Measurements from ENCODE around the gene AUNIP. TPM values are rescaled to one million over a fixed set of nuclear protein-coding genes. Genes with fewer than 3 reads are reported as not detected.
A peak's percentile ranks its signal among the peaks of the same experiment; 100 is the strongest.

Gene AUNIP
- total RNA-seq, 1 experiment from 2014 or later, result 7.8 TPM

GRCh38 chr1:25799352-25799934, 59.8 kb downstream of the AUNIP start:
- no peak for DNase-seq (ENCODE audit: extremely low read depth, low read depth)

GRCh38 chr1:25798666-25799351, 60.4 kb downstream of the AUNIP start:
- DNase-seq (ENCODE audit: extremely low read depth, low read depth), result no peak

GRCh38 chr1:25797939-25798338, 61.3 kb downstream of the AUNIP start:
- DNase-seq (ENCODE audit: extremely low read depth, low read depth), result no peak

DNA sequence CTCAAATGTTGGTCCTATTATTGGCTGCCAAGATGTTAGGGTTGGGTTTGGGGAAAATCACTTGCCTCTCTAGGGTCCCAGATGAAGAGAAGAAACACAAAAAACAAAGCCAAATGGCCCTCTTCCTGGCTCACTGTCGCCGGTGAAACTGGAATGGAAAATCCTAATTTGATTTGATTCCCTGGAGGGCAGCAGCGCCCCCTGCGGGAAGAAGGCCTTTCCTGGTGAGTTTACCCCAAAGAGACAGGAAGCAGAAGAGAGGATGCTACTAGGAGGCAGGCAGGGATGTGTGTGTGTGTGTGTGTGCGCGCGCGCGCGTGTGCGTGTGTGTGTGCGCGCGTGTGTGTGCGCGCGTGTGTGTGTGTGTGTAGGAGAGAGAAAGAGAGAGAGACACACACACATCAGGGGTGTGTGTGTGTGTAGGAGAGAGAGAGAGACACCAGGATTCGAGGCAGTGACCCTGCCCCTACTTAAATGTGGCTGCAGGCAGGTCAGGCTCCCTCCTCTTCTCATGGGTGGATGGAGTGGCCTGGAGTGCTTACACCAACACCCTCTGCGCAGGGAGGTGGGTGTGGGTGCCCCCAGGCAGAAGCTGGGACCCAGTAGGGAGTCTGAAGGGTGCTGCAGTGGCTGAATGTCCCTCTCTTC, 62.3 kb downstream of the AUNIP start:
- DNase-seq (ENCODE audit: extremely low read depth, low read depth), result peak; percentile 48

- no peak for DNase-seq (ENCODE audit: extremely low read depth, low read depth)
Measured at GRCh38 chr1:25795946-25796810, 63.1 kb downstream of the AUNIP start.

DNA sequence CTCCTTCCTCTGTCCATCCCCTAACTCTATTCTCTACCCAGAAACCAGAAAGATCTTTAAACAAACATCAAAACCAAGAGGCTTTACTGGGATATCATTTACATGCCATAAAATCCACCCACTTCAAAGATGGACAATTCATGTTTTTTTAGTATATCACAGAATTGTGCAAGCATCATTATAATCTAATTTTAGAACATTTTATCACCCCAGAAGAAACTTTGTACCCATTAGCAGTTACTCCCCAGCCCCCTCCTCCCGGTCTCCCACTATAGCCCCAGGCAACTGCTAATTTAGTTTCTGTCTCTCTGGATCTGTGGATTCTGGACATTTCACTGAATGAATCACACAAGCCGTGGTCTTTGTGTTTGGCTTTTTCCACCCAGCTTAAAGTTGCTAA, 64.0 kb downstream of the AUNIP start:
- DNase-seq (ENCODE audit: extremely low read depth, low read depth), result no peak

DNA sequence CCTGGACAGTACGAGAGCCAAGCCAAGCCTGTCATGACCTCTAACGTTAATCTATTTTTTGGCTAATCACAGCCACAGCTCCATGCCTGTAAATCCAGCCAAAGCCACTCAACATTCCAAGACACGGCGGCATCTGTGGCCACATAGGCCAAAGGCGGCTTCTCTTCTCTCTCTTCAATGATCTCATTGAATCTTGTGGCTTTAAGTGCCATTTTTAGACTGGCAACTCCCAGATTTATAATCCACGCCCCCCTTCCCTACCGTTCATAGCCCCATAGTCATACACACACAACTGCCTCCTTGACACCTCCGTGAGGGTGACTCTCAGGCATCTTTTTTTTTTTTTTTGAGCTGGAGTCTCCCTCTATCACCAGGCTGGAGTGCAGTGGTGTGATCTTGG, 64.9 kb downstream of the AUNIP start:
- no peak for DNase-seq (ENCODE audit: extremely low read depth, low read depth)

GRCh38 chr1:25793585-25794170, 65.6 kb downstream of the AUNIP start:
- DNase-seq (ENCODE audit: extremely low read depth, low read depth), result no peak

DNA sequence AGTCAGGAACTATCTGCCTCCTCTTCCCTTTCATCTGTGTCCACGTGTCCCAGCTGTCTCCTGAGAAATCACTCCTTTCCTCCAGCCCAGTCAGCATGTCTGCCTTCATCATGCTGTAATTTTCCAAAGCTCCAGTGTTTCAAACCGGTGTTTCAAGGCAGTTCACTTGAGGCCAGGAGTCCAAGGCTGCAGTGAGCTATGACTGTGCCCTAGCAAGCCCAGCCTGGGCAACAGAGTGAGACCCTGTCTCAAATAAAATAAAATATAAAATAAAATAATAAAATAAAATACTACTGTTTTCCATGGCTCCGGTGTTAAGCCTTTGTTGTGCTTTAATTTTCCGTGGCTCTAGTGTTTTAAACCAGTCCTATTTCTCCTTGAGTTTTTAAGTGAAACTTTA, 67.1 kb downstream of the AUNIP start:
- no peak for DNase-seq (ENCODE audit: extremely low read depth, low read depth)

- no peak for DNase-seq (ENCODE audit: extremely low read depth, low read depth)
Measured at GRCh38 chr1:25790472-25790871, 68.8 kb downstream of the AUNIP start.

DNA sequence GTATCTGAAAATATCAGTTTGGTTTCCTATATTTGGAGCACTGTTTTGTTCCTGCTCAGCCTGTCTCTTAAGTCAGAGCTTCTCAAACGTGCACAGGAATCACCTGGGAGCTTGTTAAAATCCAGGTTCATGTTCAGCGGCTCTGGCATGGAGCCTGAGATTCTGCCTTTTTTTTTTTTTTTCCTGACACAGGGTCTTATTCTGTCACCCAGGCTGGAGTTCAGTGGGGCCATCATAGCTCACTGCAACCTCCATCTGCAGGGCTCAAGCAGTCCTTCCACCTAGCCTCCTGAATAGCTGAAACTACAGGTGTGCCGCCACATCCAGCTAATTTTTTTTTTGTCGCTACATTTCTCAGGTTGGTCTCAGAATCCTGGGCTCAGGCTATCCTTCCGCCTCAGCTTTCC, 71.5 kb downstream of the AUNIP start:
- no peak for DNase-seq (ENCODE audit: extremely low read depth, low read depth)

DNA sequence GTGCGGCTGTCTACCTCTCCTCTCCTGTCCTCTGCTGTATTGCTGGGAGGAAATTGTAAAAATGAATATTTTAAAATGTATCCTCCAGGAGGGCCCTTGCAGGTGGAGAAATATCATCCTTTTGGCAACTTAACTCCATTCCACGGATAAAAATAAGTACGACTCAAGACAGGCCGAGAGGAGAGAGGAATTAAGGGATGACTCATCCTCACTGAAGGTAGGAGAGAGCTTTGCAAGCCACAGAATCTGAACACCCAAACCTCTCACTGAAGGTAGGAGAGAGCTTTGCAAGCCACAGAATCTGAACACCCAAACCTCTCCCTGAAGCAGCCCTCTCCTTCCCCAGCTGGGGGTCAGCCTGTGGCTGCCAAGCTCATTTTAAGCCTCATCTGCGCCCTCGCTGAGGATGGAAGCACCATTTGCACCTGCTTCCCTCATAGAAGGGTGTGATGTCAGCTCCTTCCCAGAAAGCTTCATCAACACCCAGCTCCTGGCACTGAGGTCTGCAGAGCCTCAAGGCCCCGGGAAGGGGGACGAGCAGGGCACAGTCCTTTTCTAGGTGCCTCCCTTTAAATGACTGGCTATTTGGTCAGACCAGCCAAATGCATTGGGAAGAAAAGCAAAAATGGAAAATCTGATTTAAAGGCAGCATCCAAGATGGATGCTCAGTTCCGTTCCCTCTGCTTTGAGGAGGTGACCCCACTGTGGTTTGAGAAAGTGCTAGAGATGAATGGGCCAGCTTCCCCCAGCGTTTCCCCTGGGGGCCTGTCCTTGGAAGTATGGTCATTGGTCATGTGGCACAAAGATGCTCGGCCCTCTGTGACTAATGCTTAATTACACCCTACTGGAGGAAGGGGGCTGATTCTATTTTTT, 72.1 kb downstream of the AUNIP start:
- no peak for DNase-seq (ENCODE audit: extremely low read depth, low read depth)

- DNase-seq (ENCODE audit: extremely low read depth, low read depth), result no peak
Measured at GRCh38 chr1:25785333-25786067, 73.8 kb downstream of the AUNIP start.

- DNase-seq (ENCODE audit: extremely low read depth, low read depth), result no peak
Measured at GRCh38 chr1:25784575-25785051, 74.6 kb downstream of the AUNIP start.

Small RNA genes lying within 50 kb of the gene (small RNA-seq; reads per million reads assigned to genes)
- gene AL033528.1, result 0 reads per million in 2 experiments
- 0 reads per million in 2 experiments for gene RF00019
- gene SNRPFP2, result 0 reads per million in 2 experiments

Other genes starting within 250 kb of the AUNIP start
- 0.10 TPM in 1 of 2 replicates, not detected in the other for gene MAN1C1, start 242.7 kb downstream of the AUNIP start, total RNA-seq (2014; rRNA removed; shearing (Covaris generic))
- 29.3 and 32.3 TPM in 2 replicates for gene SELENON, start 59.3 kb downstream of the AUNIP start, total RNA-seq (2014; rRNA removed; shearing (Covaris generic))
- 26.2 and 27.2 TPM in 2 replicates for gene MTFR1L, start 39.5 kb downstream of the AUNIP start, total RNA-seq (2014; rRNA removed; shearing (Covaris generic))
- 4.3 and 4.5 TPM in 2 replicates for gene PAQR7, start 16.3 kb upstream of the AUNIP start, total RNA-seq (2014; rRNA removed; shearing (Covaris generic))
- gene STMN1, start 47.0 kb upstream of the AUNIP start, total RNA-seq (2014; rRNA removed; shearing (Covaris generic)), result 75.9 and 97.0 TPM in 2 replicates
- gene PAFAH2, start 138.6 kb upstream of the AUNIP start, total RNA-seq (2014; rRNA removed; shearing (Covaris generic)), result 9.8 and 10.5 TPM in 2 replicates
- gene EXTL1, start 162.3 kb upstream of the AUNIP start, total RNA-seq (2014; rRNA removed; shearing (Covaris generic)), result 0.05 TPM in 1 of 2 replicates, not detected in the other
- gene SLC30A2, start 186.7 kb upstream of the AUNIP start, total RNA-seq (2014; rRNA removed; shearing (Covaris generic)), result not detected in 2 replicates
- gene TRIM63, start 208.2 kb upstream of the AUNIP start, total RNA-seq (2014; rRNA removed; shearing (Covaris generic)), result not detected in 2 replicates

Measured in NCI-H460 (cell line).